Heart left ventricle (tissue), 13 donors: ENCODE results near the gene ADAMTS4.

Experiments used
- CTCF ChIP-seq, 12 donors: fragments of 200-600 bp; sonication (generic) in 4 of 12; IDR thresholded peaks; one replicate each; pipeline versions ENCODE4 v1.5.0 to v1.8.0; 2018 to 2022; ENCODE audit warnings: antibody characterized with exemption in 12 of 12, mild to moderate bottlenecking in 5 of 12
- POLR2A ChIP-seq, 2 donors: fragments of 450-650 bp; IDR thresholded peaks; one replicate each; pipeline ENCODE4 v1.6.1; 2017; ENCODE audit warnings: antibody characterized with exemption in 2 of 2, mild to moderate bottlenecking in 2 of 2, moderate library complexity in 2 of 2
- donor health status: ischemic (EF 13 %, LVEDD 7.1; RV severe dilation, severe dysfunction).
- donor health status: DM: no; HTN: yes; CAD: no.
- donor health status: DM: no; HTN: no; CAD: no.
- donor health status: ischemic (EF 25% LVEDD 6.9; RV normal size, moderate dysfunction).
- donor health status: ischemic (EF 25% LVEDD 5.7; RV mildly dilated, moderate dysfunction).
- donor health status: ischemic (EF 35%, LVEDD 5.7; RV mildly dilated, moderate dysfunction).
- donor health status: nonischemic (EF 11% LVEDD 7.7; RV severe dilation, severe dysfunction).
- donor health status: DM: yes; HTN: yes; CAD: no.
- donor health status: PGD.
- donor health status: ischemic (EF 29% LVEDD 5.4; RV normal size, mild dysfunction).
- donor health status: nonischemic (EF 23%, LVEDD 6.1; RV moderate dilation, normal function).

DNA sequence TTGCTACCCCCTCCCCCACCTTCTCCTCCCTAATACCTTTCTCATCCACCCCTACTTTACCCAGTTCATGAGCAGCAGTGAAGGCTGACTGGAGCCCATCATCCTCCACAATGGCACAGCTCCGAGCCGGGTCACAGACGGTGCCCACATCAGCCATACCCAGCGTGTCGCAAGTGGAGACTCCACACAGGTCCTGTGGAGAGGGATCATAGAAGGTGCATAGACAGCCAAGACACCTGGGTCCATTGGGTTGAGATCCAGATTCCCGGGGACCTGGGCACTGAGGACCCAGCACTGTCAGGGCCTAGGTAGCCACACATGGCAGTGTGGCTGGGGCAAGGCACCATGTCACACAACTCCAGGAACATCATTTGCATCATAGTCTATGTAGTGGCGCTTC is 2.7 kb downstream of the ADAMTS4 start:
- TF ChIP-seq POLR2A (IDR thresholded peaks at IDR 0.05): no peak
- no peak for TF ChIP-seq CTCF (IDR thresholded peaks at IDR 0.05)
